ENCODE data around the gene ATOH8. TPM values are rescaled to one million over a fixed set of nuclear protein-coding genes. Genes with fewer than 3 reads are reported as not detected.
A peak's percentile ranks its signal among the peaks of the same experiment; 100 is the strongest.

ATOH8 gene
- total RNA-seq, 1 donor from 2014 or later = 1.9 TPM

- Histone ChIP-seq H3K4me2 (ENCODE audit: low read length) (no peak overlapping the region), H3K9me3 (ENCODE audit: insufficient read depth, low read depth, low read length) (no peaks in the 10 kb centered on the region), H3K4me3 (ENCODE audit: insufficient read depth, low read depth, low read length) (no peak overlapping the region), H3K79me2 (ENCODE audit: insufficient read depth, low read length) (peaks cover 32% of the 10 kb centered on the region), H3K27ac (ENCODE audit: low read depth, low read length) (no peak overlapping the region), H3K9ac (ENCODE audit: low read length) (no peak overlapping the region), H4K20me1 (ENCODE audit: insufficient read depth, low read length) (peaks cover 48% of the 10 kb centered on the region), H3K36me3 (ENCODE audit: insufficient read depth, low read length) (no peaks in the 10 kb centered on the region), H3K4me1 (ENCODE audit: insufficient read depth, low read length) (peaks cover 21% of the 10 kb centered on the region), H2AFZ (ENCODE audit: low read depth, low read length) (no peak overlapping the region), H3K27me3 (ENCODE audit: insufficient read depth, low read length) (peaks cover 4% of the 10 kb centered on the region)
- Mint-ChIP-seq H3K27me3 (ENCODE audit: low read depth, unreplicated experiment) (peaks cover 67% of the 10 kb centered on the region), H3K27ac (ENCODE audit: unreplicated experiment) (no peak overlapping the region), H3K4me3 (ENCODE audit: unreplicated experiment) (no peak overlapping the region), H3K9me3 (ENCODE audit: unreplicated experiment) (peaks cover 4% of the 10 kb centered on the region), H3K36me3 (ENCODE audit: low read depth, unreplicated experiment) (no peaks in the 10 kb centered on the region), H3K4me1 (ENCODE audit: low read depth, unreplicated experiment) (peaks cover 17% of the 10 kb centered on the region)
- FAIRE-seq (no peak), DNase-seq (ENCODE audit: low read depth) (no peak)
- TF ChIP-seq CTCF (IDR thresholded peaks at IDR 0.05; ENCODE audit: insufficient read depth, low read depth, low read length) = no peak
- TF ChIP-seq EZH2 (IDR thresholded peaks at IDR 0.05; ENCODE audit: insufficient read depth, low read length) = no peak
Observed at GRCh38 chr2:85763132-85763531, 9.3 kb downstream of the ATOH8 start.

- Histone ChIP-seq H3K9me3 (ENCODE audit: insufficient read depth, low read depth, low read length) (no peaks in the 10 kb centered on the region), H3K27me3 (ENCODE audit: insufficient read depth, low read length) (peaks cover 4% of the 10 kb centered on the region), H4K20me1 (ENCODE audit: insufficient read depth, low read length) (peaks cover 41% of the 10 kb centered on the region), H3K4me2 (ENCODE audit: low read length) (no peak overlapping the region), H3K4me3 (ENCODE audit: insufficient read depth, low read depth, low read length) (no peak overlapping the region), H3K9ac (ENCODE audit: low read length) (no peak overlapping the region), H2AFZ (ENCODE audit: low read depth, low read length) (no peak overlapping the region), H3K36me3 (ENCODE audit: insufficient read depth, low read length) (no peaks in the 10 kb centered on the region), H3K27ac (ENCODE audit: low read depth, low read length) (no peak overlapping the region), H3K79me2 (ENCODE audit: insufficient read depth, low read length) (peaks cover 26% of the 10 kb centered on the region), H3K4me1 (ENCODE audit: insufficient read depth, low read length) (peaks cover 26% of the 10 kb centered on the region)
- no peaks in the 10 kb centered on the region for H3K36me3 Mint-ChIP-seq (ENCODE audit: low read depth, unreplicated experiment)
- H3K27ac Mint-ChIP-seq (ENCODE audit: unreplicated experiment) = no peak overlapping the region
- TF ChIP-seq CTCF (IDR thresholded peaks at IDR 0.05; ENCODE audit: insufficient read depth, low read depth, low read length) (no peak), EZH2 (IDR thresholded peaks at IDR 0.05; ENCODE audit: insufficient read depth, low read length) (no peak)
- H3K9me3 Mint-ChIP-seq (ENCODE audit: unreplicated experiment) = peaks cover 4% of the 10 kb centered on the region
- H3K27me3 Mint-ChIP-seq (ENCODE audit: low read depth, unreplicated experiment) = peaks cover 68% of the 10 kb centered on the region
- H3K4me3 Mint-ChIP-seq (ENCODE audit: unreplicated experiment) = no peak overlapping the region
- DNase-seq (ENCODE audit: low read depth) (no peak), FAIRE-seq (no peak)
- peaks cover 20% of the 10 kb centered on the region for H3K4me1 Mint-ChIP-seq (ENCODE audit: low read depth, unreplicated experiment)
Observed at GRCh38 chr2:85763831-85764230, 10.0 kb downstream of the ATOH8 start.

- H3K9ac ChIP-seq (ENCODE audit: low read length) = no peak overlapping the region
- no peak for TF ChIP-seq CTCF (IDR thresholded peaks at IDR 0.05; ENCODE audit: insufficient read depth, low read depth, low read length)
- TF ChIP-seq EZH2 (IDR thresholded peaks at IDR 0.05; ENCODE audit: insufficient read depth, low read length) = no peak
- DNase-seq (ENCODE audit: low read depth) (no peak), FAIRE-seq (no peak)
- H4K20me1 ChIP-seq (ENCODE audit: insufficient read depth, low read length) = peaks cover 27% of the 10 kb centered on the region
- no peak overlapping the region for H3K27ac Mint-ChIP-seq (ENCODE audit: unreplicated experiment)
- H3K4me1 ChIP-seq (ENCODE audit: insufficient read depth, low read length) = peaks cover 39% of the 10 kb centered on the region
- H2AFZ ChIP-seq (ENCODE audit: low read depth, low read length) = peak overlapping the region; percentile 27
- no peaks in the 10 kb centered on the region for H3K9me3 ChIP-seq (ENCODE audit: insufficient read depth, low read depth, low read length)
- H3K4me2 ChIP-seq (ENCODE audit: low read length) = peak overlapping the region; percentile 57
- no peaks in the 10 kb centered on the region for H3K36me3 Mint-ChIP-seq (ENCODE audit: low read depth, unreplicated experiment)
- peaks cover 4% of the 10 kb centered on the region for H3K9me3 Mint-ChIP-seq (ENCODE audit: unreplicated experiment)
- peaks cover 20% of the 10 kb centered on the region for H3K4me1 Mint-ChIP-seq (ENCODE audit: low read depth, unreplicated experiment)
- peaks cover 67% of the 10 kb centered on the region for H3K27me3 Mint-ChIP-seq (ENCODE audit: low read depth, unreplicated experiment)
- peaks cover 4% of the 10 kb centered on the region for H3K27me3 ChIP-seq (ENCODE audit: insufficient read depth, low read length)
- peaks cover 16% of the 10 kb centered on the region for H3K79me2 ChIP-seq (ENCODE audit: insufficient read depth, low read length)
- no peak overlapping the region for H3K4me3 Mint-ChIP-seq (ENCODE audit: unreplicated experiment)
- H3K27ac ChIP-seq (ENCODE audit: low read depth, low read length) = no peak overlapping the region
- H3K36me3 ChIP-seq (ENCODE audit: insufficient read depth, low read length) = no peaks in the 10 kb centered on the region
- no peak overlapping the region for H3K4me3 ChIP-seq (ENCODE audit: insufficient read depth, low read depth, low read length)
Observed at GRCh38 chr2:85765081-85765731, 11.4 kb downstream of the ATOH8 start.
